Caco-2 (cell line): Measurements from ENCODE around the gene GPX5. TPM values are rescaled to one million over a fixed set of nuclear protein-coding genes. Genes with fewer than 3 reads are reported as not detected.

ENCODE experiments used
- BruUV-seq: library from RNA; stranded (reverse); fragments of 400-500 nt; replicated peaks from 2 replicates; lab custom pipeline; 2021; lab: Mats Ljungman, UMichigan
- CTCF ChIA-PET: fragments of 300-600 bp; sonication (Branson Sonifier 250); formaldehyde crosslinking; loops from one replicate; lab custom pipeline; 2022; ENCODE audit warnings: antibody characterized with exemption; lab: Charles Lee
- POLR2A ChIA-PET: fragments of 300-600 bp; sonication (Branson Sonifier 250); formaldehyde crosslinking; loops from one replicate; lab custom pipeline; 2022; ENCODE audit warnings: antibody characterized with exemption; lab: Charles Lee
- DNase-seq, 2 experiments: peaks; one replicate each; pipeline versions ENCODE4 v3.0.0 to v3.0.0-alpha.2; 2020 to 2022
- H3K27me3 ChIP-seq: replicated peaks from 2 replicates; pipeline ENCODE4 v1.6.0; 2011; ENCODE audit warnings: low read length; ENCODE audit not compliant: control insufficient read depth, insufficient read depth
- H3K36me3 ChIP-seq: 2 replicates; pipeline ENCODE4 v1.5.1; 2011; ENCODE audit warnings: low read length; ENCODE audit not compliant: control insufficient read depth, insufficient read depth
- H3K4me1 ChIP-seq: fragments of 250-450 bp; sonication (Bioruptor Pico); 2 replicates; pipeline ENCODE4 v1.5.1; 2020; ENCODE audit warnings: mild to moderate bottlenecking
- H3K4me3 ChIP-seq: 2 replicates; pipeline ENCODE4 v1.5.1; 2011; ENCODE audit warnings: low read depth, mild to moderate bottlenecking, control low read depth, low read length
- H3K9me3 ChIP-seq: fragments of 250-450 bp; sonication (Bioruptor Pico); 2 replicates; pipeline ENCODE4 v1.5.1; 2020; ENCODE audit warnings: mild to moderate bottlenecking, moderate library complexity
- H3K27ac Mint-ChIP-seq: one replicate; pipeline ENCODE4 v1.8.0; 2022; ENCODE audit warnings: mixed read lengths; ENCODE audit not compliant: unreplicated experiment
- H3K27me3 Mint-ChIP-seq: one replicate; pipeline ENCODE4 v1.8.0; 2022; ENCODE audit warnings: mixed read lengths; ENCODE audit not compliant: insufficient read depth, unreplicated experiment
- H3K36me3 Mint-ChIP-seq: one replicate; pipeline ENCODE4 v1.8.0; 2022; ENCODE audit warnings: mild to moderate bottlenecking, mixed read lengths; ENCODE audit not compliant: insufficient read depth, unreplicated experiment
- H3K4me1 Mint-ChIP-seq: one replicate; pipeline ENCODE4 v1.8.0; 2022; ENCODE audit warnings: low read depth, mixed read lengths; ENCODE audit not compliant: unreplicated experiment
- H3K4me3 Mint-ChIP-seq: one replicate; pipeline ENCODE4 v1.8.0; 2022; ENCODE audit warnings: mild to moderate bottlenecking, moderate library complexity, mixed read lengths; ENCODE audit not compliant: unreplicated experiment
- H3K9me3 Mint-ChIP-seq: one replicate; pipeline ENCODE4 v1.8.0; 2022; ENCODE audit warnings: mixed read lengths; ENCODE audit not compliant: unreplicated experiment
- intact Hi-C: fragments of 100-400 bp; cut with micrococcal nuclease; formaldehyde crosslinking; loops from one replicate; pipeline ENCODE4 v1.10.0; 2022; ENCODE audit not compliant: unreplicated experiment
- total RNA-seq: library from RNA; stranded (reverse); gene quantifications from 2 replicates; pipeline ENCODE4 v1.2.3, GENCODE V29; 2022
- TF ChIP-seq, protein P1 (sequence below), 2 experiments: fragments of 200-600 bp in 1 of 2; IDR thresholded peaks; 1 replicate in 1 of 2; 2 replicates in 1 of 2; pipeline versions ENCODE4 v1.5.1 to v1.8.0; 2011 to 2022; ENCODE audit warnings: antibody characterized with exemption in 1 of 2, control low read depth in 1 of 2, inconsistent platforms in 1 of 2, low read depth in 1 of 2, low read length in 1 of 2, mild to moderate bottlenecking in 1 of 2, moderate library complexity in 1 of 2; ENCODE audit not compliant: insufficient read depth in 1 of 2, severe bottlenecking in 1 of 2, unreplicated experiment in 1 of 2

The GPX5 gene
- total RNA-seq, 1 experiment from 2014 or later: not detected

DNA sequence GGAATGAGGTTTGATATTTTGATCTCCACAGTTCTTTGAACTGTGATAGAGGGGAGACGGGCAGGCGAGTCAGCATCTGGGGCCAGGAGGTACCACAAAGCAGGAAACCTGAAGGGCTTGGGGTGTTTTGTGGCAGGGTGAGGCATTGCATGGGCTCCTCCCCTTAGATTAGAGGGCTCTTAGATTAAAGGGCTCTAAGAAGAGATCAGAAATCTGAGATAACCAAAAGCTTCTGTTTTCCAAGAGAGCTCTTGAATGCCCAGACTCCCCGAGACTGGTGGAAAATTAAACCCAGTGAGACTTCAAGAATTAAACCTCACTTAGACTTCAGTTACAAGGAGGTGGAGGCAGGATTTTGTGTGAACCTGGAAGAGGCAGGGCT lies 2.4 kb upstream of the GPX5 start:
- Mint-ChIP-seq H3K27me3 (peaks cover 24% of the 10 kb centered on the region), H3K4me1 (no peaks in the 10 kb centered on the region), H3K27ac (no peak overlapping the region), H3K9me3 (no peaks in the 10 kb centered on the region), H3K4me3 (no peak overlapping the region), H3K36me3 (no peaks in the 10 kb centered on the region)
- ChIA-PET POLR2A (no interaction called here), CTCF (no interaction called here)
- intact Hi-C loops: no loop called here
- no peak overlapping the region for H3K4me3 ChIP-seq
- H3K36me3 ChIP-seq: no peaks in the 10 kb centered on the region
- H3K4me1 ChIP-seq: no peaks in the 10 kb centered on the region
- DNase-seq: no peak
- H3K27me3 ChIP-seq: no peaks in the 10 kb centered on the region
- no peaks in the 10 kb centered on the region for H3K9me3 ChIP-seq
- BruUV-seq: no TSS peak
- TF ChIP-seq, protein P1, sequence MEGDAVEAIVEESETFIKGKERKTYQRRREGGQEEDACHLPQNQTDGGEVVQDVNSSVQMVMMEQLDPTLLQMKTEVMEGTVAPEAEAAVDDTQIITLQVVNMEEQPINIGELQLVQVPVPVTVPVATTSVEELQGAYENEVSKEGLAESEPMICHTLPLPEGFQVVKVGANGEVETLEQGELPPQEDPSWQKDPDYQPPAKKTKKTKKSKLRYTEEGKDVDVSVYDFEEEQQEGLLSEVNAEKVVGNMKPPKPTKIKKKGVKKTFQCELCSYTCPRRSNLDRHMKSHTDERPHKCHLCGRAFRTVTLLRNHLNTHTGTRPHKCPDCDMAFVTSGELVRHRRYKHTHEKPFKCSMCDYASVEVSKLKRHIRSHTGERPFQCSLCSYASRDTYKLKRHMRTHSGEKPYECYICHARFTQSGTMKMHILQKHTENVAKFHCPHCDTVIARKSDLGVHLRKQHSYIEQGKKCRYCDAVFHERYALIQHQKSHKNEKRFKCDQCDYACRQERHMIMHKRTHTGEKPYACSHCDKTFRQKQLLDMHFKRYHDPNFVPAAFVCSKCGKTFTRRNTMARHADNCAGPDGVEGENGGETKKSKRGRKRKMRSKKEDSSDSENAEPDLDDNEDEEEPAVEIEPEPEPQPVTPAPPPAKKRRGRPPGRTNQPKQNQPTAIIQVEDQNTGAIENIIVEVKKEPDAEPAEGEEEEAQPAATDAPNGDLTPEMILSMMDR (IDR thresholded peaks at IDR 0.05; ENCODE audit: insufficient read depth in 1 of 2, low read depth in 1 of 2, low read length in 1 of 2, severe bottlenecking in 1 of 2, unreplicated experiment in 1 of 2): no peak

DNA sequence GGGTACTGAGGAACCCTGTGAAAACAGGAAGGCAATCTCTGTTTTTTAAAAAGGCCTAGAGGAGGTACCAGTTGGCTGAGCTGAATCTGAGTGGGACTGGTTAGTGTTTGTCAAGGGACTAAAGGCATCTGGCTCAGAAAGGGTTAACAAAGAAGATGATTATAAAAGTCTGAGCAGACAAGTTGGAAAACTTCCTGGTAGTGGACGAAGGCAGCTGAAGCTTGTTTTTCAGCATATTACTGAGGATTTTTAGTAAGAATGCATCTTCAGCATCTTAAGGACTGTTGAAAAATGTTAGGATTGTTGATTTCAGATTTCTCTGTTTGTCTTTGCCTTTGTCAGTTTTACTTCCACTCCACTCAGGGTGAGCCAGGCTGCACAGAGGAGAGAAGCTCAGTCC lies 5.1 kb downstream of the GPX5 start:
- TF ChIP-seq, protein P1 (IDR thresholded peaks at IDR 0.05; ENCODE audit: insufficient read depth in 1 of 2, low read depth in 1 of 2, low read length in 1 of 2, severe bottlenecking in 1 of 2, unreplicated experiment in 1 of 2): no peak
- intact Hi-C loops: no loop called here
- no TSS peak for BruUV-seq
- ChIA-PET CTCF (no interaction called here), POLR2A (no interaction called here)
- Histone ChIP-seq H3K27me3 (no peaks in the 10 kb centered on the region), H3K9me3 (no peaks in the 10 kb centered on the region), H3K4me3 (no peak overlapping the region), H3K36me3 (no peaks in the 10 kb centered on the region), H3K4me1 (0 out of 2 replicates have a peak, but pooled peaks cover 3% of the 10 kb centered on the region)
- no peak overlapping the region for H3K4me3 Mint-ChIP-seq
- peaks cover 23% of the 10 kb centered on the region for H3K27me3 Mint-ChIP-seq
- no peaks in the 10 kb centered on the region for H3K4me1 Mint-ChIP-seq
- H3K27ac Mint-ChIP-seq: no peak overlapping the region
- no peak for DNase-seq
- no peaks in the 10 kb centered on the region for H3K9me3 Mint-ChIP-seq
- no peaks in the 10 kb centered on the region for H3K36me3 Mint-ChIP-seq

DNA sequence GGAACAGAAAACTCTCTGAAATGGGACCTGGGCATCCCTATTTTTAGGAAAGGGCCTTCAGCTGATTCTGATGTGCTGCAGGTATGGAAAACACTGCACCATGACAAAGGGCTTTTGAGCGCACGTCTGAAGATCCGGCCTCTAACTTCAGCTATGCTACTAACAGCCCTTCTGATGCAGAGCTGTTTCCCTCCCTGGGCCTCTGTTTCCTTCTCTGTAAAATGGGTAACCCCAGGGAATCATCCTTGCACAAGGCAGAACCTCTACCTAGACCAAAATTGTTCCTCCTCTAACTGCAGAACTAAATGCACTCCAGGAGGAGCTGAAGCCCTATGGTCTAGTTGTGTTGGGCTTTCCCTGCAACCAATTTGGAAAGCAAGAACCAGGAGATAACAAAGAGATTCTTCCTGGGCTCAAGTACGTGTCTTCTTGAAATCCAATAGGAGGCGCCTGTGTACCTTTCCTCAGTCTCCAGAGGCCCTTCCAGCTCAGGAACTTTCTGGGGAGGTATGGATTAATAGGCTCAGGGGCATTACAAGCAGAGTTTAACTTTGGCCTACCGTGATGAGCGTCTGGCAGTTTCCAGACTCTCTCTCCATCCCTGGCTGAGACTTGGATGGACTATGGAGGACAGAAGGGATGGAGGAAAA lies 5.9 kb downstream of the GPX5 start:
- Histone ChIP-seq H3K4me1 (0 out of 2 replicates have a peak, but pooled peaks cover 3% of the 10 kb centered on the region), H3K27me3 (no peaks in the 10 kb centered on the region), H3K9me3 (no peaks in the 10 kb centered on the region), H3K4me3 (no peak overlapping the region), H3K36me3 (no peaks in the 10 kb centered on the region)
- ChIA-PET CTCF (no interaction called here), POLR2A (no interaction called here)
- Mint-ChIP-seq H3K9me3 (no peaks in the 10 kb centered on the region), H3K27ac (no peak overlapping the region), H3K27me3 (peaks cover 20% of the 10 kb centered on the region), H3K4me1 (no peaks in the 10 kb centered on the region), H3K4me3 (no peak overlapping the region), H3K36me3 (no peaks in the 10 kb centered on the region)
- BruUV-seq: no TSS peak
- TF ChIP-seq, protein P1 (IDR thresholded peaks at IDR 0.05; ENCODE audit: insufficient read depth in 1 of 2, low read depth in 1 of 2, low read length in 1 of 2, severe bottlenecking in 1 of 2, unreplicated experiment in 1 of 2): no peak
- DNase-seq: no peak
- intact Hi-C loops: no loop called here
